NCI-H510A (cell line): Measurements from ENCODE around the gene TAS2R43.
"Not testable (repeated sequence)": the region's sequence is repeated elsewhere in the genome, so short reads cannot be mapped to it uniquely, and the experiment has no call there.

Experiments
- DNase-seq: peaks from one replicate; lab custom pipeline; 2025; lab: John Stamatoyannopoulos, UW

Gene TAS2R43

GRCh38 chr12:11092128-11092527 is at the start of gene TAS2R43:
Gene TAS2R43, minus strand, starts transcription at chr12:11092313. Its CDS starts 84 bp downstream, at chr12:11092229.
- DNase-seq = no peak

GRCh38 chr12:11136075-11136474 is 44.0 kb upstream of the TAS2R43 start:
- DNase-seq = no peak

GRCh38 chr12:11134305-11134704 is 42.2 kb upstream of the TAS2R43 start, which contains the start of gene TAS2R30:
Gene TAS2R30, minus strand, starts transcription at chr12:11134644. Its CDS starts 400 bp downstream, at chr12:11134244.
- no peak for DNase-seq

- DNase-seq = no peak
These were observed 41.7 kb upstream of the TAS2R43 start for GRCh38 chr12:11133816-11134215.

GRCh38 chr12:11133162-11133561 is 41.0 kb upstream of the TAS2R43 start:
- no peak for DNase-seq

- DNase-seq = no peak
These were observed 38.9 kb upstream of the TAS2R43 start for GRCh38 chr12:11130999-11131398.

GRCh38 chr12:11130382-11130781 is 38.3 kb upstream of the TAS2R43 start:
- no peak for DNase-seq

- DNase-seq = not testable (repeated sequence)
These were observed 22.0 kb upstream of the TAS2R43 start for GRCh38 chr12:11114130-11114529.

GRCh38 chr12:11111213-11111612 is 19.1 kb upstream of the TAS2R43 start:
- DNase-seq = not testable (repeated sequence)

GRCh38 chr12:11108862-11109261 is 16.7 kb upstream of the TAS2R43 start:
- DNase-seq = no peak

- no peak for DNase-seq
These were observed 15.6 kb upstream of the TAS2R43 start for GRCh38 chr12:11107719-11108118.

GRCh38 chr12:11106288-11106687 is 14.2 kb upstream of the TAS2R43 start:
- DNase-seq = no peak

- DNase-seq = no peak
These were observed 13.4 kb upstream of the TAS2R43 start for GRCh38 chr12:11105546-11105945.

GRCh38 chr12:11094910-11095309 is 2.8 kb upstream of the TAS2R43 start:
- DNase-seq = not testable (repeated sequence)

GRCh38 chr12:11089246-11089645 is 2.9 kb downstream of the TAS2R43 start:
- no peak for DNase-seq

GRCh38 chr12:11085419-11085818 is 6.7 kb downstream of the TAS2R43 start:
- no peak for DNase-seq

GRCh38 chr12:11081987-11082386 is 10.1 kb downstream of the TAS2R43 start:
- no peak for DNase-seq

- DNase-seq = no peak
These were observed 13.9 kb downstream of the TAS2R43 start for GRCh38 chr12:11078246-11078645.

GRCh38 chr12:11075642-11076041 is 16.5 kb downstream of the TAS2R43 start:
- no peak for DNase-seq

- no peak for DNase-seq
These were observed 20.7 kb downstream of the TAS2R43 start for GRCh38 chr12:11071414-11071813.

GRCh38 chr12:11070999-11071398 is 21.1 kb downstream of the TAS2R43 start:
- no peak for DNase-seq

GRCh38 chr12:11069854-11070365 is 22.2 kb downstream of the TAS2R43 start:
- no peak for DNase-seq

- DNase-seq = no peak
These were observed 24.6 kb downstream of the TAS2R43 start for GRCh38 chr12:11067514-11067913.

- DNase-seq = not testable (repeated sequence)
These were observed 29.9 kb downstream of the TAS2R43 start, which contains the start of gene TAS2R46 for GRCh38 chr12:11062194-11062593. Gene TAS2R46, minus strand, starts transcription at chr12:11062294. Its CDS starts 0 bp downstream, at chr12:11062294.
